ENCODE data around the gene SCN9A. TPM values are rescaled to one million over a fixed set of nuclear protein-coding genes. Genes with fewer than 3 reads are reported as not detected.
"Not testable (repeated sequence)": the region's sequence is repeated elsewhere in the genome, so short reads cannot be mapped to it uniquely, and the experiment has no call there.

Gene SCN9A
- total and polyA plus RNA-seq, 2 of the 8 experiments (the other 6 are each of a cell fraction or from before 2014, with no cell fraction given) = 1.6 to 6.2 TPM

DNA sequence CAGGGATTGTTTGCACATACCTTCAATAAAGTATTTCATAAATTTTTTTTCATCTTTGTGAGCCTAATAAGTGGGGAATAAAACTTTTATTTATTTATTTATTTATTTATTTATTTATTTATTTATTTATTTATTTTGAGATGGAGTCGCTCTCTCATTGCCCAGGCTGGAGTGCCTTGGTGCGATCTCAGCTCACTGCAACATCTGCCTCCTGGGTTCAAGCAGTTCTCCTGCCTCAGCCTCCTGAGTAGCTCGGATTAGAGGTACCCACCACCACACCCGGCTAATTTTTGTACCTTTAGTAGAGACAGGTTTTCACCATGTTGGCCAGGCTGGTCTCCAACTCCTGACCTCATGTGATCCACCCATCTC, 17.8 kb downstream of the SCN9A start:
- H3K9me3 ChIP-seq (ENCODE audit: insufficient read depth in 2 of 2, low read depth in 1 of 2, low read length in 1 of 2); H3K27ac ChIP-seq (ENCODE audit: low read depth, low read length); FAIRE-seq; H3K79me2 ChIP-seq (ENCODE audit: control insufficient read depth in 1 of 2, insufficient read depth in 2 of 2, low read length in 2 of 2); H2AK5ac ChIP-seq (ENCODE audit: low read depth, low read length); H4K5ac ChIP-seq (ENCODE audit: insufficient read length, low read depth, low read length); H3K36me3 ChIP-seq (ENCODE audit: control insufficient read depth in 2 of 4, insufficient read depth in 4 of 4, low read length in 3 of 4); H2BK15ac ChIP-seq (ENCODE audit: low read length); H3K56ac ChIP-seq (replicated peaks; ENCODE audit: insufficient read length, low read depth, low read length); H3K79me1 ChIP-seq (ENCODE audit: low read depth, low read length); DNase-seq (ENCODE audit: low read depth in 1 of 2, low spot score in 2 of 2); H3K4ac ChIP-seq (replicated peaks; ENCODE audit: insufficient read length, low read depth, low read length); H3K27me3 ChIP-seq (replicated peaks in 1 of 4; ENCODE audit: control insufficient read depth in 3 of 4, extremely low read depth in 1 of 4, insufficient read depth in 3 of 4, low read length in 3 of 4); H4K8ac ChIP-seq (ENCODE audit: extremely low read depth, insufficient read depth, low read length); H3K9ac ChIP-seq (replicated peaks in 1 of 4; ENCODE audit: extremely low read depth in 1 of 4, low read depth in 3 of 4, low read length in 3 of 4); H3K4me1 ChIP-seq (replicated peaks in 1 of 4; ENCODE audit: control insufficient read depth in 3 of 4, insufficient read depth in 4 of 4, low read length in 3 of 4); H2AFZ ChIP-seq (ENCODE audit: low read length); H2BK12ac ChIP-seq (ENCODE audit: low read depth, low read length); H4K20me1 ChIP-seq (replicated peaks in 1 of 2; ENCODE audit: control insufficient read depth in 1 of 2, insufficient read depth in 2 of 2, low read length in 2 of 2); H4K91ac ChIP-seq (replicated peaks; ENCODE audit: insufficient read length, low read length); H2BK120ac ChIP-seq (replicated peaks; ENCODE audit: low read depth, low read length); H3K4me2 ChIP-seq (ENCODE audit: insufficient read depth in 1 of 2, low read depth in 2 of 2, low read length in 2 of 2); H3K14ac ChIP-seq (ENCODE audit: insufficient read length); H3K18ac ChIP-seq (ENCODE audit: extremely low read depth, low read length); H2BK20ac ChIP-seq (ENCODE audit: low read length); H2BK5ac ChIP-seq (ENCODE audit: low read depth, low read length); H3K23me2 ChIP-seq (ENCODE audit: low read depth, low read length); H3K4me3 ChIP-seq (ENCODE audit: extremely low read depth in 1 of 4, insufficient read depth in 2 of 4, low read depth in 3 of 4, low read length in 4 of 4); POLR2A ChIA-PET (ENCODE audit: partially characterized antibody); H3K23ac ChIP-seq (ENCODE audit: insufficient read length): not testable (repeated sequence)
- WGBS, 2 experiments (ENCODE audit: extremely low coverage in 1 of 2, insufficient coverage in 1 of 2, insufficient read length in 1 of 2, insufficient replicate concordance in 2 of 2, low coverage in 1 of 2, low lambda C conversion rate in 2 of 2, missing lambda C conversion rate in 1 of 2) = 92% methylated on average over 4 of the region's 4 CpGs; no CpG with 5 or more reads in 1 of the 2 experiments
- CTCF ChIA-PET (ENCODE audit: partially characterized antibody) = interaction anchor here (0.6 to 1.2 kb wide), 4 partner anchors 10 to 50 kb away, joined by 3 to 4 read pairs (median 3); no protein-coding TSS in a partner anchor

Measured in H1 (cell line).